Measurements from ENCODE around the gene GNB3. TPM values are rescaled to one million over a fixed set of nuclear protein-coding genes. Genes with fewer than 3 reads are reported as not detected.

Gene GNB3
- total and polyA plus RNA-seq, 2 donors = 0.14 to 1.3 TPM

GRCh38 chr12:6826734-6827436 lies 13.8 kb upstream of the GNB3 start:
- H3K4me3 ChIP-seq (ENCODE audit: low read length in 2 of 2) = no peak overlapping the region
- H3K9me3 ChIP-seq (ENCODE audit: control insufficient read depth in 2 of 2, insufficient read depth in 1 of 2, low read length in 1 of 2) = peaks cover 0 to 15% of the 10 kb centered on the region in 2 donors
- no peak overlapping the region for H3K27ac ChIP-seq (ENCODE audit: low read depth in 1 of 2, low read length in 1 of 2)
- peaks cover 7 to 40% of the 10 kb centered on the region in 2 donors for H3K4me1 ChIP-seq (ENCODE audit: control insufficient read depth in 2 of 2, insufficient read depth in 2 of 2, low read length in 2 of 2)
- H3K27me3 ChIP-seq (ENCODE audit: control insufficient read depth in 2 of 2, insufficient read depth in 1 of 2, low read length in 1 of 2) = peaks cover 40 to 97% of the 10 kb centered on the region in 2 donors
- no peaks in the 10 kb centered on the region for H3K36me3 ChIP-seq (ENCODE audit: control insufficient read depth in 2 of 2, insufficient read depth in 2 of 2, low read length in 1 of 2)
- no peak for DNase-seq (ENCODE audit: low read depth in 6 of 9, low spot score in 9 of 9)
- WGBS = 95% methylated on average over 22 of the region's 22 CpGs

GRCh38 chr12:6827437-6827911 lies 13.3 kb upstream of the GNB3 start:
- H3K4me1 ChIP-seq (ENCODE audit: control insufficient read depth in 2 of 2, insufficient read depth in 2 of 2, low read length in 2 of 2) = peaks cover 7 to 34% of the 10 kb centered on the region in 2 donors
- H3K9me3 ChIP-seq (ENCODE audit: control insufficient read depth in 2 of 2, insufficient read depth in 1 of 2, low read length in 1 of 2) = peaks cover 0 to 15% of the 10 kb centered on the region in 2 donors
- peaks cover 40 to 95% of the 10 kb centered on the region in 2 donors for H3K27me3 ChIP-seq (ENCODE audit: control insufficient read depth in 2 of 2, insufficient read depth in 1 of 2, low read length in 1 of 2)
- peak in 3 of 9 donors; percentile 24 to 62 (median 42) for DNase-seq (ENCODE audit: low read depth in 6 of 9, low spot score in 9 of 9)
- WGBS = 21% methylated on average over 8 of the region's 8 CpGs
- no peak overlapping the region for H3K4me3 ChIP-seq (ENCODE audit: low read length in 2 of 2)
- no peak overlapping the region for H3K27ac ChIP-seq (ENCODE audit: low read depth in 1 of 2, low read length in 1 of 2)
- no peaks in the 10 kb centered on the region for H3K36me3 ChIP-seq (ENCODE audit: control insufficient read depth in 2 of 2, insufficient read depth in 2 of 2, low read length in 1 of 2)

- H3K36me3 ChIP-seq (ENCODE audit: control insufficient read depth in 2 of 2, insufficient read depth in 2 of 2, low read length in 1 of 2) = no peaks in the 10 kb centered on the region
- peaks cover 7 to 33% of the 10 kb centered on the region in 2 donors for H3K4me1 ChIP-seq (ENCODE audit: control insufficient read depth in 2 of 2, insufficient read depth in 2 of 2, low read length in 2 of 2)
- 2% methylated on average over 60 of the region's 60 CpGs for WGBS
- peak within 1 kb of the TSS; percentile 42 to 60 for H3K4me3 ChIP-seq (ENCODE audit: low read length in 2 of 2)
- H3K9me3 ChIP-seq (ENCODE audit: control insufficient read depth in 2 of 2, insufficient read depth in 1 of 2, low read length in 1 of 2) = peaks cover 0 to 15% of the 10 kb centered on the region in 2 donors
- peak within 1 kb of the TSS in 1 of 2 donors; percentile 46 for H3K27ac ChIP-seq (ENCODE audit: low read depth in 1 of 2, low read length in 1 of 2)
- H3K27me3 ChIP-seq (ENCODE audit: control insufficient read depth in 2 of 2, insufficient read depth in 1 of 2, low read length in 1 of 2) = peaks cover 40 to 89% of the 10 kb centered on the region in 2 donors
- peak in 1 of 9 donors; percentile 40 for DNase-seq (ENCODE audit: low read depth in 6 of 9, low spot score in 9 of 9)
Observed at GRCh38 chr12:6827982-6828780, 12.5 kb upstream of the GNB3 start, which contains the start of gene P3H3. Gene P3H3, plus strand, starts transcription at chr12:6828407. Its CDS starts 34 bp downstream, at chr12:6828441.

- Histone ChIP-seq H3K36me3 (ENCODE audit: control insufficient read depth in 2 of 2, insufficient read depth in 2 of 2, low read length in 1 of 2) (no peaks in the 10 kb centered on the region), H3K9me3 (ENCODE audit: control insufficient read depth in 2 of 2, insufficient read depth in 1 of 2, low read length in 1 of 2) (peaks cover 0 to 15% of the 10 kb centered on the region in 2 donors), H3K4me1 (ENCODE audit: control insufficient read depth in 2 of 2, insufficient read depth in 2 of 2, low read length in 2 of 2) (peaks cover 7 to 33% of the 10 kb centered on the region in 2 donors), H3K4me3 (ENCODE audit: low read length in 2 of 2) (peak overlapping the region; percentile 42 to 60), H3K27me3 (ENCODE audit: control insufficient read depth in 2 of 2, insufficient read depth in 1 of 2, low read length in 1 of 2) (peaks cover 40 to 88% of the 10 kb centered on the region in 2 donors), H3K27ac (ENCODE audit: low read depth in 1 of 2, low read length in 1 of 2) (peak overlapping the region in 1 of 2 donors; percentile 46)
- 2% methylated on average over 71 of the region's 71 CpGs for WGBS
- peak in 1 of 9 donors; percentile 48 for DNase-seq (ENCODE audit: low read depth in 6 of 9, low spot score in 9 of 9)
Observed at GRCh38 chr12:6828781-6829535, 11.8 kb upstream of the GNB3 start.

- no peak for DNase-seq (ENCODE audit: low read depth in 6 of 9, low spot score in 9 of 9)
- peaks cover 40 to 83% of the 10 kb centered on the region in 2 donors for H3K27me3 ChIP-seq (ENCODE audit: control insufficient read depth in 2 of 2, insufficient read depth in 1 of 2, low read length in 1 of 2)
- peaks cover 0 to 15% of the 10 kb centered on the region in 2 donors for H3K9me3 ChIP-seq (ENCODE audit: control insufficient read depth in 2 of 2, insufficient read depth in 1 of 2, low read length in 1 of 2)
- H3K4me1 ChIP-seq (ENCODE audit: control insufficient read depth in 2 of 2, insufficient read depth in 2 of 2, low read length in 2 of 2) = peaks cover 7 to 33% of the 10 kb centered on the region in 2 donors
- no peaks in the 10 kb centered on the region for H3K36me3 ChIP-seq (ENCODE audit: control insufficient read depth in 2 of 2, insufficient read depth in 2 of 2, low read length in 1 of 2)
- H3K4me3 ChIP-seq (ENCODE audit: low read length in 2 of 2) = peak overlapping the region in 1 of 2 donors; percentile 60
- WGBS = 71% methylated on average over 19 of the region's 19 CpGs
- H3K27ac ChIP-seq (ENCODE audit: low read depth in 1 of 2, low read length in 1 of 2) = no peak overlapping the region
Observed at GRCh38 chr12:6829536-6830220, 11.0 kb upstream of the GNB3 start.

- peaks cover 7 to 28% of the 10 kb centered on the region in 2 donors for H3K4me1 ChIP-seq (ENCODE audit: control insufficient read depth in 2 of 2, insufficient read depth in 2 of 2, low read length in 2 of 2)
- H3K4me3 ChIP-seq (ENCODE audit: low read length in 2 of 2) = no peak overlapping the region
- WGBS = 91% methylated on average over 11 of the region's 11 CpGs
- peaks cover 40 to 75% of the 10 kb centered on the region in 2 donors for H3K27me3 ChIP-seq (ENCODE audit: control insufficient read depth in 2 of 2, insufficient read depth in 1 of 2, low read length in 1 of 2)
- H3K36me3 ChIP-seq (ENCODE audit: control insufficient read depth in 2 of 2, insufficient read depth in 2 of 2, low read length in 1 of 2) = no peaks in the 10 kb centered on the region
- no peak for DNase-seq (ENCODE audit: low read depth in 6 of 9, low spot score in 9 of 9)
- H3K9me3 ChIP-seq (ENCODE audit: control insufficient read depth in 2 of 2, insufficient read depth in 1 of 2, low read length in 1 of 2) = peaks cover 0 to 15% of the 10 kb centered on the region in 2 donors
- H3K27ac ChIP-seq (ENCODE audit: low read depth in 1 of 2, low read length in 1 of 2) = no peak overlapping the region
Observed at GRCh38 chr12:6830286-6830890, 10.3 kb upstream of the GNB3 start.

- DNase-seq (ENCODE audit: low read depth in 6 of 9, low spot score in 9 of 9) = no peak
- no peak overlapping the region for H3K27ac ChIP-seq (ENCODE audit: low read depth in 1 of 2, low read length in 1 of 2)
- peaks cover 7 to 28% of the 10 kb centered on the region in 2 donors for H3K4me1 ChIP-seq (ENCODE audit: control insufficient read depth in 2 of 2, insufficient read depth in 2 of 2, low read length in 2 of 2)
- H3K36me3 ChIP-seq (ENCODE audit: control insufficient read depth in 2 of 2, insufficient read depth in 2 of 2, low read length in 1 of 2) = no peaks in the 10 kb centered on the region
- peaks cover 40 to 69% of the 10 kb centered on the region in 2 donors for H3K27me3 ChIP-seq (ENCODE audit: control insufficient read depth in 2 of 2, insufficient read depth in 1 of 2, low read length in 1 of 2)
- peaks cover 0 to 14% of the 10 kb centered on the region in 2 donors for H3K9me3 ChIP-seq (ENCODE audit: control insufficient read depth in 2 of 2, insufficient read depth in 1 of 2, low read length in 1 of 2)
- WGBS = 94% methylated on average over 6 of the region's 6 CpGs
- H3K4me3 ChIP-seq (ENCODE audit: low read length in 2 of 2) = no peak overlapping the region
Observed at GRCh38 chr12:6830999-6831398, 9.7 kb upstream of the GNB3 start.

- 95% methylated on average over 12 of the region's 12 CpGs for WGBS
- no peak for DNase-seq (ENCODE audit: low read depth in 6 of 9, low spot score in 9 of 9)
- no peak overlapping the region for H3K27ac ChIP-seq (ENCODE audit: low read depth in 1 of 2, low read length in 1 of 2)
- H3K9me3 ChIP-seq (ENCODE audit: control insufficient read depth in 2 of 2, insufficient read depth in 1 of 2, low read length in 1 of 2) = peaks cover 0 to 11% of the 10 kb centered on the region in 2 donors
- H3K4me1 ChIP-seq (ENCODE audit: control insufficient read depth in 2 of 2, insufficient read depth in 2 of 2, low read length in 2 of 2) = peaks cover 7 to 28% of the 10 kb centered on the region in 2 donors
- H3K27me3 ChIP-seq (ENCODE audit: control insufficient read depth in 2 of 2, insufficient read depth in 1 of 2, low read length in 1 of 2) = peaks cover 38 to 64% of the 10 kb centered on the region in 2 donors
- H3K36me3 ChIP-seq (ENCODE audit: control insufficient read depth in 2 of 2, insufficient read depth in 2 of 2, low read length in 1 of 2) = no peaks in the 10 kb centered on the region
- no peak overlapping the region for H3K4me3 ChIP-seq (ENCODE audit: low read length in 2 of 2)
Observed at GRCh38 chr12:6831450-6831995, 9.2 kb upstream of the GNB3 start.
